C4-2B (cell line): ENCODE measurements around the gene EPB41.

Experiments used
- CTCF ChIP-seq: fragments of 450-650 bp; conservative IDR thresholded peaks from 2 replicates; pipeline ENCODE4 v1.5.1; 2017; ENCODE audit warnings: mild to moderate bottlenecking
- ZFX ChIP-seq: fragments of 450-650 bp; IDR thresholded peaks from 2 replicates; pipeline ENCODE4 v1.6.1; 2017

GRCh38 chr1:28974432-28974831 is 60.1 kb downstream of the EPB41 start:
- TF ChIP-seq CTCF (no peak), ZFX (no peak)
